Superior temporal gyrus (tissue), 1 donor: Measurements from ENCODE around the gene GP1BA.

Experiments used
- DNase-seq: peaks from one replicate; pipeline ENCODE4 v3.0.0-alpha.2; 2016; ENCODE audit errors: extremely low spot score

Gene GP1BA

DNA sequence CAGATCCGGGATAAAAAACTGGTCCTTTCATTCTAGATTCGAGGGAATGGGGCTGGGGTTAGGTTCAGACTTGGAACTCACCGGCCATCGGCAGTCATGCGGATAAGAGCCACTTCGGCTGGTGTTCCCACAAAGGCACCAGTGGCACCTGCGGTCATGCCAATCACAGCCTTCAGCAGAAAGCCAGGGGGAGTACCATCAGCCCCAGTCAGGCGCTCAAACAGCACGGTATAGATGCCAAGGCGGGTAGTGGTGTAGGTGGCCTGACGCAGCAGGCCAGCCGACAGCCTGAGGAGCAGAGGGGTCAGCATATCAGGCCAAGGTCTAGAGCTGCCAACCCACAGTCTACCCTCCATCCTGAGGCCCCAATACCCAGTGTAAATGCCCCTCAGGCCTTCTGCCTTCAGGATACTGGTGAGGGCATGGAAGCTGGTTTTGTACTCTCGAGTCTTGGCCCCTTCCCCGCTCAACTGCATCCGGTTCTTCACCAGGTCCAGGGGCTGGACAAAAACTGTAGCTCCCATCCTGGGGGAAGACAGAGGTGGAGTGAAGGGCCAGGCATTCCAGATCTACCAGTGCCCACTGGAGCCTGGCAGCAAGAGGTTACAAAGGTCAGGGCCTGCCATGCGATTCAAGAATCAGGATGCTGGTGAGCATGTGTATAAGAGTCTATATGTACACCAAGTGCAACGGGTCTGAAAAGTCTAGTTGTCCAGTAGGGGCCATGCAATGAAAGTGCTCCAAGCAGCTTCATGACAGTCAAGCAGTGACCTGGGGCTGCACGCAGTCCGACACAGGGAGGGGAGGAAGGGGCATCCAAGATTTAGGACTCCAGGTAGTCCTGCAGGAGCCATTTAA lies 6.8 kb downstream of the GP1BA start:
- no peak for DNase-seq

DNA sequence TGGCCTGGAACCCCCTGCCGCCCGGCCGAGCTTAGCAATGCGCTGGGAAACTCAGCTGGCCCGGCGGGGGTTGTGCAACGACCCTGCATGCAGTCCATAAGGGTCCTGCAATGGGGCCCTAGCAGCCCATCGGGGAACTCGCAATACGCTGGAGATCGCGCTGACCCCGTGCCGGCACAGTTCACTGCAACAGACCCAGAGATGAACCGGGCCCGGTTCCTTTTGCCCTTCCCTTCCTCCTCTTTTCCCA lies 7.4 kb downstream of the GP1BA start:
- peak; percentile 19 for DNase-seq

DNA sequence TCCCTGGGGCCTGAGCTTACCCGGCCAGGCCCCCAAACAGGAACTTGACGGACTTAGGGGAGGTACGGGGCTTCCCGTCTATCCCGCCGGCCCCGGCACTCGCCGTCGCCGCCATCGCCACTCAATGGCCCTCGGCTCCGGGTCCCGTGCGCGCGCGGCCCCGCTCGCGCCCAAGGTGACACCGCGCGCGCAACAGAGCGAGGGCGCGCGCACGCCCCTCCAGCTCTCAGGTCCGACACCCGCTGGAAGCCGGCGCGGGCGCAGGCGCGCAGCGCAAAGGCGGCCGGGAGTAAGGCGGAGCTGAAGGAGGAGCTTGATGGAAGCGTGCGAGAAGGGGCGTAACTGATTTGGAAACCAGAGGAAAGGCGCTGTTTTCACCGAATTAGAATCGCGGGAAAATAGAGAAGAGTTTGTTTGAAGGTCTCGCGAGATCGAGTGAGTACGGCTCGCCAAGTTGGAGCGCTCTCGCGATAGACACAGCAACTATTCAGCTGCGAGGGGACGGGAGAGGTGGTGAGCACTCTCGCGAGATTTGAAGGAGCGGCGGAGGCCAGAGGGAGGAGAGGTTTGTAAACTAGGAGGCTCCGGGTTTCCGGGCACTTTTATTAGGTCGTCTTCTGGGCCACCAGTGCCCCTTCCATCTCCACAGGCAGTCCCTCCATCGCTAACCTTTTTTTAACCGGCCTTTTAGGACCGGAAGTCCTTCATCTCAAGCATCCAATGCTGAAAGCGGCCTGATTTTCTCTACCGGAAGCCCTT lies 7.9 kb downstream of the GP1BA start, which contains the start of the genes RNF167 and SLC25A11:
Gene RNF167, plus strand, starts transcription at position 473 of the 759 bp plus-strand sequence. CDS start 642 bp downstream, outside the sequence.
Gene SLC25A11, minus strand, starts transcription at position 251 of the 759 bp plus-strand sequence. Its CDS starts 136 bp downstream, at position 115.
- DNase-seq, result peak; percentile 99

DNA sequence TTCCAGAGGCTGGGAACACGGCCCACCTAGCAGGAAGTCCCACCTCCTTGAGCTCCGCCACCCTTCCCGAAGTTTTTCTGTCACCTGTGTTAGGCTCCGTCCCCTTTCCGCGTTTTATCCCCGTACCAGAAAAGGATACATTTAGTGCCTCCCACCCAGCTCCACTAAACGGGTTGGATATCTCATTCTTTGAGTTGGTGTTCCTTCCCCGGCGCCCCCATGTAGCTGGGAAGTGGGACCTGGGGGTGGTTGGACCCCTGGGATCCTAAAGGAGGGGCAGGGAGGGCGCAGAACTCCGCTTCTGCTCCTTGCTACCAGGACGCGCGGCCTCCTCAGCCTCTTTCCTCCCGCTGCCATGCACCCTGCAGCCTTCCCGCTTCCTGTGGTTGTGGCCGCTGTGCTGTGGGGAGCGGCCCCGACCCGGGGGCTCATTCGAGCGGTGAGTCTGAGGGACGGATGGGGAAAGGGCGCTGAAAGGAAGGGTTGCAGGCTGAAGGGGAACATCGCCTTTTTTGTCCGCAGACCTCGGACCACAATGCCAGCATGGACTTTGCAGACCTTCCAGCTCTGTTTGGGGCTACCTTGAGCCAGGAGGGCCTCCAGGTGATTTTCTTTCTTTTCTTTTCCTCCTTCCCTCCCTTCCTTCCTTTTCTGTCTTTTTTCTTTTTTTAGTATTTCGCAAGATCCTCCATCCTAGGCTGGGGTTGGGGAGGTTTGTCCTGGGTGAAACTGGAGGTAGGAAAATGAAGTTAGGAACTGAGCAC lies 8.7 kb downstream of the GP1BA start:
- DNase-seq, result no peak

DNA sequence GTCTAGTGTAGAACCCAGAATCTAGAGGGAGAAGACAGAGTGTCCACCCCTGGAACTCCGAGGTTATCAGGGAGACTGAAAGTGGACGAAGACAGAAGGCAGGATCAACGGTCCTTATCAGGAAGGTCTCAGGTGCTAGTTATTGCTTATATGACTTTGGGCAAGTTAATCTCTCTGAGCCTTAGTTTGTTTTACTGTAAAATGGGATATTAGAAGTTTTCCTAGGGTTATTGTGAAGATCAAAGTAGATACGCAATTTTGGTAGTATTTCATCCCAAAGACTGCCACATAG lies 9.2 kb downstream of the GP1BA start:
- no peak for DNase-seq

DNA sequence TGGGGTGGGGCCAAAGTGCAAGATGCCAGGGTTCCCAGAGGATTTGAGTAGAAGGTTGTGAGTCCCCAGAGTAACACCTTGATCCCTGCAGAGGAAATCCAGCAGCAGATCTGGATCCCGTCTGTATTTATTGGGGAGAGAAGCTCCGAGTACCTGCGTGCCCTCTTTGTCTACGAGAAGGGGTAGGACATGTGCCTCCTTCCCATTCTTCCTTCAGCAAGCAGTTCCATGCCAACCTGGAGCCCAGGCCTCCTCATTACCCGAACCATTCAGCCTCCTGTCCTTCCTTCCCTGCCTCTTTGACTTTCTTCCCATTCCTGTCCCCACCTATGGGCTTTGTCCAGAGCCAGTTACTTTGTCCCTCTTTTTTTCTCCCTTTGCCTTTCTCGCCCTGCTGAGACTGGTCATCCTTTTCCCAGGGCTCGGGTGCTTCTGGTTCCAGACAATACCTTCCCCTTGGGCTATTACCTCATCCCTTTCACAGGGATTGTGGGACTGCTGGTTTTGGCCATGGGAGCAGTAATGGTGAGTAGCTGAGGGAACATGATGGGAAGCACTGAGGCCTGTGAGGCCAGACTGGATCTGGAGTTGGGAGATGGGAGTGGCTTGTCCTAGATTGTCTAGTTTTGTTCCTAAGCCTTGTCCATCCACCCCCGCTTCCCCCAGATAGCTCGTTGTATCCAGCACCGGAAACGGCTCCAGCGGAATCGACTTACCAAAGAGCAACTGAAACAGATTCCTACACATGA lies 10.9 kb downstream of the GP1BA start:
- DNase-seq, result no peak

DNA sequence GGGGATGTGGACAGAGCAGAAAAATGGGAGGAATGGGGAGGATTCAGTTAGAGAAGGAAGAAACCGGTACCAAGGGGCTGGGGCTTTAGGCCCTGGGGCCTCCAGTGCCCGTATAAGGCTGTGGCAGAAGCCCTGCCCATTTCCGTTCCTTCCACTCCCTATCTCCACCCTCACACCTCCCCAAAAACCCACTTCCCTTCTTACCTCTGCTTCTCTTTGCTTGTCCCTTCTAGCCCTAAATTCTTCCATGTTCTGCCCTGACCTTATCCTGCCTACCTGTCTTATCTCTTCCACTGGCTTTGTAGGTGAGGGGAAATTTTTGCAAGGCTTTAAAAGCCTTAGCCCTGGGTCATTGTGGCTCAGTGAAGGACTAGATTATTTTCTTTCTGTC lies 12.1 kb downstream of the GP1BA start:
- DNase-seq, result no peak

DNA sequence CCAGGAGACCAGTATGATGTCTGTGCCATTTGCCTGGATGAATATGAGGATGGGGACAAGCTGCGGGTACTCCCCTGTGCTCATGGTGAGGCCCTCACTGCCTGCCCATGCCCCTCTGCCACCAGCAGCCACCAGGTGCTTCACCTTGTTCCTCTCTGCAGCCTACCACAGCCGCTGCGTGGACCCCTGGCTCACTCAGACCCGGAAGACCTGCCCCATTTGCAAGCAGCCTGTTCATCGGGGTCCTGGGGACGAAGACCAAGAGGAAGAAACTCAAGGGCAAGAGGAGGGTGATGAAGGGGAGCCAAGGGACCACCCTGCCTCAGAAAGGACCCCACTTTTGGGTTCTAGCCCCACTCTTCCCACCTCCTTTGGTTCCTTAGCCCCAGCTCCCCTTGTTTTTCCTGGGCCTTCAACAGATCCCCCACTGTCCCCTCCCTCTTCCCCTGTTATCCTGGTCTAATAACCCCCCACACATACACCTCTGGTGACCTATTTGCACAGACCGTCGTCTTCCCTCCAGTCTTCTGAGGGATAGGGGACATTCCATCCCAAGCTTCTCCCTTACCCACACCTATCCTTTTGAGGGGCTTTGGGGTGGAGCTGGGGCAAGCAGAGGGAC lies 12.6 kb downstream of the GP1BA start:
- no peak for DNase-seq

DNA sequence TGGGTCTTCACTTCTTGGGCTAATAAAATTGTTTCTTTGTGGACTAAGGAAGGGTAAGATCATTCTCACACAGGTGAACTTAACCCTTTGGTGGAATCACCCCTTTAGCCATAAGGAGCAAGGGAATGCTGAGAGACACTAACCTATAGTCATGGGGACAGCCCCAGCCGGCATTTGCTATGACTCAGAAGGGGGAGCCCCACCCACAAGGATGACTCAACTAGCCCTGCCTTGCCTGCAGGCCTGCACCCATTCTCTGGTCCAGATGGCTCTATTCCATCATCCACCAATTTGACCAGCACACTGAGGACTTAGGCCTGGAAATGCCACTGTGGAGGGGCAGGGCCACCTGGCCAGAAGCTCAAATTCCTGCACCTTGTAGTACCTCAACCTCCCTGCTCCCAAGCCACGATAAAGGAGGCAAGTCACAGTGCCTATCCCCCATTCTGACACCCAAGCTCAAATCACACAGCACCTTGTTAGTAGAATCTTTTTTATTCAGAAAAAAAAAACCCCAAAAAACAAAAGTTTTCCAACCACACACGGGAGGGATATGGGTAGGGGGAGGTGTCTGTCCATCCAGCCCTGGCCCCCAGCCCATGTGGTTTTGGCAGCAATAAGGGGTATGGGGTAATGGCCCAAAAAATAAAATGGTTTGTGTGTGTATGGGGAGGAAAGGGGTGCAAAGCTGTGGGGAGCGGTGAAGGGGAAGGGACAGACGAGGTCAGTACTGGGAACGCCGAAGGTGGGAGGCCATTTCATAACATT lies 13.3 kb downstream of the GP1BA start:
- DNase-seq, result peak; percentile 48

DNA sequence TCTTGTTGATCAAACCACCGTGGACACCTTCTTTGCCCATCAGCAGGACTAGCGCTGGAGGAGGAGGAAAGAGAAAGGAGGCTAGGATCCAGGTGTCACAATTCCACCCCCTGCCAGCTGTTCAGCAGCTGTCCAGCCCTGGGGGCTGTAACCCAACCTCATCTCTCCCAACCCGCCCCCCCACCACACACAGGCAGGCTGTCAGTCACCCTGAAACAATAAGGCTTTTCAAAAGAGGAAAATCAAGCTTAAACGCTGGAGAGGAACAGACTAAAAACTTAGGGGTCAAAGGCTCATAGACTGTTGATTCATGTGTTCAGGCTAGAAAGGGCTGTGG lies 13.8 kb downstream of the GP1BA start:
- no peak for DNase-seq

DNA sequence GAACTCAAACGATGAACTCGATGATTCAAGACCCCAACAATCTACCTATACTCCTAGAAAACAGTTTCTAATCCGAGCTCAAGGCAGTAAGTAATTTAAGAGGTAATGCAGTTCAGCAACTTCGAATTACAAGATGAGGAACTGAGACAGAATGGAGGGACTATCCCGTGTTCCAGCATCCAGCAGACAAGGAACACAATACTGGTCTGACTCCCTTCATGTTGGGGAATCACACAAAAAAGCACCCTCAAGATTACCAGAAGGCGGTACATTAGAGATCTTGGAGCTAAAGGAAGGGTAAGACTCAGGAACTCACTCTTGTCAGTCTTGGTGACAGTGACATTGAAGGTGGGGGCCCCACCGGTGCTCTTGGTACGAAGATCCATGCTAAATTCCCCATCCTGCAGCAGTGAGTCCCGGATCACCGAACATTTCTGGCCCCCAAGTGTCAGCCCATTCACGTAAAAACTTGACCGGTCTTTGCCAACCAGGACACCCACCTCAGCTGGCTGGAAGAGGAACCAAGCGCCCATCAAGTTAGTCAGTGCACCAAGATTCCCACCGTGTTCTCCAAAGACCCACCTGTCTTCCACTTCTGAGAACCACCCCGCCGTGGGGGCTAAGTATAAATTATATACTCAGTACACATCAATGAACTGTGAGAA lies 14.4 kb downstream of the GP1BA start:
- DNase-seq, result no peak

DNA sequence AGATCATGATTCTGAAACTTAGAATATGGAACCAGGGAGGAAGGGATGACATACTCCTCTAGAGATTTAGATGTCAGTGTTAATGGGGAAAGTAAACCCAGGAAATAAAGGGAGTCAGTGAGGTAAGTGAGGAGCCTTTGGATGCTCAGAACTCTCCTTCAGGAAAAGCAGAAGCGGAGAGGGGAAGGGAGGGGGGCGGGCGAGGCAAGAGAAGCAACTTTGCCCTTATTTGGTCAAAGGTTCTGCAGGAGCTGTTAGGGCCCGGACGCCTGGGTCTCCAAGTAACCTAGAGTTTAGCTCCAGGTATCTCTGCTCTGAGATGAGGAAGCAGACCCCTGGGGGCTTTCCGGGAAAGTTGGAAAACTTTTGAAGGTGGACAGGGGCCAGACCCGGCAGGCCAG lies 14.9 kb downstream of the GP1BA start:
- no peak for DNase-seq

DNA sequence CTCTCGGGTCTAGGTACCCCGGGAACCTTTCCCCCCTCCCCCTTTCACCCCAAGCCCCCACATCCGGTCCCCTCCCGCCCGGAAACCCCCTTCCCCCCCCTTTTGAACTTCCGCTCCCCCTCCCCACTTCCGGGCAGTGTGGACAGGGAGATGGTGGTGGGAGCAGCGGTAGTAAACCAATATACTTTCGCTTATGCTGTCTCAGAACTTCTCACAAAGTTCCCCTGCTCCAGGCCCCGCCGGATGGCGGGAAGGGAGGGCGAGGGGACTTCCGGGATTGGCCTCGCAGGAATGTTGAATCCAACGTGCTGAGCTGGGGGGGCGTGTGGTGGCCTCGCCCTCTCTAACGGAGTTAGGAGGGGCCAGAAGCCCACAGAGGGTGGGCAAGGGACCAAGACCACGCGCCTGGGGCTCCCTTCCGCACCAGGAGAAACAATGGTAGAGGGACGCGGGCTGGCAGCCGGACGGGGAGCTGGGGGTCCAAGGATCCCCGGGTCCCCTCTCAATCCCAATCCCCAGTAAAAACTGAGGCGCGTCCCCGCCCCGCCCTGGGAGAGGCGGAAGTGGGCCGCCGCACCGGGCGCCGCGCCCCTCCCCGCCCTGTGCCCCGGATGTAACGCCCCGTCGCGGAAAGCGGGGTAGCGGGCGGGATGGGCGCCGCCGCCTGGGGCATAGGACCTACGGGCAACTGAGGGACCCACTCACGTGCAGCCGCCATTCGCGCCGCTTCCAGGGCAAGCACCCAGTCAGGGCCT lies 15.5 kb downstream of the GP1BA start:
- no peak for DNase-seq

DNA sequence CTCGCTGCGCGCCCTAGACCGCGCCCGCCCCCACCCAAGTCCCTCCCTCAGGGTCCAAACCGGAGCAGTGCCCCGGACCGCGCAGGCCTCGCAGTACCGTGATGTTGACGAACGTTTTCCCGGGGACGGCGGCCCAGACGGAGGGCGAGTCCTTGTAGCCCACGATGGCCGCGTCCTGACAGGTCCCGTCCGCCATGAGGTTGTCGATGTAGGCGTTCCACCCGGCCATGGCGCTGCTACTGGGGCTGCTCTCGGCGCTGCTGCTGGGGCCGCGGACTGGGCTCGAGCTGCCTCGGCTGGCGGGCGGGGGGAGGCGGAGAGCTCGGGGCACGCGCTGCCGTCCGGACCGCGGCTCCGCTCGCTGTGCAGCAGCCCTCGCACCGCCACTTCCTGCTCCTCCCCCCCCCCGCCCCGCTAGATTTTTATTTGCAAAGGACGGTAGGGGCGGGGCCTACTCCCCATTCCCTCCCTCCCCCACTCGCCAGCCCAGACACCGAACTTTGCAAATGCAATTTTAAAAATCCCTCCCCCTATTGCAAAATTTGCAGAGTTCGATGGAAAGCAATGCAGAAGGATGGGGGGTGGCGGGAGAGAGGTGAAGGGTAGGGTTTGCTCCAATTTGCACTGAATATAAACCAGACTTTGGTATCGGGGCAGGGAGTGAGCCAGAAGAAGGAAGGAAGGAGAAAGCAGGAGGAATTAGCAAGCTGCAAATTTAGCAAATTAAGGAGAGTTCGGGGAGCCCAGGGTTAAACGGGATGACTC lies 16.3 kb downstream of the GP1BA start, which contains the start of gene PFN1:
Gene PFN1, minus strand, starts transcription at position 365 of the 765 bp plus-strand sequence. Its CDS starts 136 bp downstream, at position 229.
- DNase-seq, result peak; percentile 70

DNA sequence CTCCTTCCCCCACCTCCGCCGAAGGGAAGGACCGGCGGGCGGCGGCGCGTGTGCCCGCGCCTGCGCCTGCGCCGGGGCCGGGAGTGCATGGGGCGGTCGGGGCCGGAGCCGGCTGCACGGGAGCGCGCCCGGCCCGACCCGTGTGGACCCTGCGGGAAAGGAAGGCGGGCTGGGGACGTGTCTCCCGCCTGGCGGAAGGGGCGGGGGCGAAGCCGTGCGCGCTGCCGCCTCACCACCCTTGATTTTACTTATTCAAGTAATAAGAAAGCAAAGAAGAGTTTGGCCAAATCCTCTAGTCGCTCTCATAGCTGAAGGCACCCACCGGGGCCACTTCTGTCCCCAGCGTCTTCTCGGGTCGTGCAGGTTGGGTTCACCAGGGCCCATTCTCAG lies 16.8 kb downstream of the GP1BA start:
- peak; percentile 83 for DNase-seq

DNA sequence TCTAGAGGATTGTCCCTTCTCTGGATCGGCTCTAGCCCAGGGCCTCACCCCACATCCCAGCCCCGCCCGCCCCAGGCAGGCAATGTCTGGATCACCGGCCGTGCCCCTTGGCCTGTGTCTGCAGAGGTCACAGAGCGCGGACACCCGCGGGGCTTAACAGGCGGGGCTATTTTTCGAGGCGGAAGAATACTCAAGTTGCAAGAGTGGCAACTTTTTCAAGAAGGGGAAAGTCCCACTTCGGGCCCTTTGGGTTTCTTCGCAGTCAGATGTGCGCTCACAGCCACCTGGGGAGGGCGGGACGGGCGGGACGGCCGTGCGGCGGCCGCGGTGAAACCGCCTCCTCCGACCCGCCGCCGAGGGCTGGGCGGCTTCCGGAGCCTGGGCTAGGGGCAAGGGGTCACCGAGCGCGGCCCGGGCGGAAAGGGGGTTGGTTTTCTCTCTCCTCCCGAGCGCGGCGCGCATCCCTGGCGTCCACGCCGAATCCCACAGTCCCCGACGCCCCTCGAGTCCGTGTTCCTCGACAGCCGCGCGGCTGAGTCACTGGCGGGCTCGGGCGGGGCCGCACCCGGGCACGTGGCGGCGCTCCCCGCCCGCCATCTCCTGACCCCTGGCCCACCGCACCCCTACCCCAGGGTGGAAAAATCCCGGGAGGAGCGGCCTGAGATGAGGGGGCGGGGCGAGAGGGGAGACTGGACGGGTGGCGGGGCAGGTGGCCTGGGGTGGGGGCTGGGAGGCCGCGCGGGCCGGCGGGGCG lies 17.4 kb downstream of the GP1BA start:
- no peak for DNase-seq

DNA sequence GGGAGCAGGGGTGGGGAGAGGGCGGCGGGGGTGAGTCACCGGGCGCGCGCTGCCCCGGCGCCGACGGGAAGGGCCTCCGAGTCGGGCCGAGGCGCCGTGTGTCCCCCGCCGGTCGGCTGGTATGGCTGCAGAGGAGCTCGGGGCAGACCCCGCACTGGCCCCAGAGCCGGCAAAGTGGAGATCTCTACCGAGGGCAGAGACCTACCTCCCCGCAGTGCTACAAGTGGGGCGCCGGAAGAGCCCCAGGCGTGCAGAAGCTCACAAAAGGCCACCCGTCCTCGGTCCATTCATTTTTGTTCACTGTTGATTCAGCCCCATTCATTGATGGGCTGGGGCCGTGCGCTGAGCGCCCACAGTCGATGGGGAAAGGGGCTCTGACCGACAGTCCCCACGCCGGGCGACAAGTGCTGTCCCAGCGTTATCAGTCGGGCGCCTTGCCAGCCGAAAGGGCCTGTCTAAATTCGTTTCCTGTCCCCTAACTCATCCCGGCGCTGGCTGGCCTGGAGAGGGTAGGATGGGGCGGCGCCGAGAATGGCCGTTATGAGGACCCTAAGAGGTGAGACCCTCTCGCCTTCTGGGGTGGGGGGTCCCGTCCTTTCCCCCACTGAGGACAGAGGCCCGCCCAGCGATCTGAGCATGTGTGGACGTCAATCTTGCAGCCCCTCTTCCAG lies 18.1 kb downstream of the GP1BA start:
- no peak for DNase-seq
